H1 (cell line): ENCODE measurements around the gene TTBK2. TPM values are rescaled to one million over a fixed set of nuclear protein-coding genes. Genes with fewer than 3 reads are reported as not detected.

Source experiments
- CTCF ChIA-PET: fragments of 300-600 bp; sonication (Branson Sonifier 250); formaldehyde crosslinking; loops from one replicate; lab custom pipeline; 2021; ENCODE audit not compliant: partially characterized antibody; lab: Charles Lee
- POLR2A ChIA-PET: fragments of 300-600 bp; sonication (Branson Sonifier 250); formaldehyde crosslinking; loops from one replicate; lab custom pipeline; 2021; ENCODE audit warnings: inconsistent platforms; ENCODE audit not compliant: partially characterized antibody; lab: Charles Lee
- DNase-seq, 2 experiments: peaks; one replicate each; pipeline versions ENCODE4 v3.0.0 to v3.0.0-alpha.2; 2010 to 2022; ENCODE audit warnings: low spot score in 2 of 2, low read depth in 1 of 2, mixed read lengths in 1 of 2
- FAIRE-seq: peaks from 2 replicates; lab custom pipeline; 2011; peaks lifted over from hg19 to GRCh38; lab: Jason Lieb, UNC
- H2AFZ ChIP-seq: 2 replicates; pipeline ENCODE4 v1.8.1; 2012; ENCODE audit warnings: low read length, inconsistent platforms
- H2AK5ac ChIP-seq: 2 replicates; pipeline ENCODE4 v1.6.1; 2013; ENCODE audit warnings: low read depth, low read length
- H2BK120ac ChIP-seq: replicated peaks from 2 replicates; pipeline ENCODE3; 2013; ENCODE audit warnings: low read depth, low read length, inconsistent platforms
- H2BK12ac ChIP-seq: 2 replicates; pipeline ENCODE4 v1.6.1; 2013; ENCODE audit warnings: low read depth, low read length
- H2BK15ac ChIP-seq: 2 replicates; pipeline ENCODE4 v1.6.1; 2013; ENCODE audit warnings: low read length
- H2BK20ac ChIP-seq: 2 replicates; pipeline ENCODE4 v1.6.1; 2013; ENCODE audit warnings: low read length
- H2BK5ac ChIP-seq: 2 replicates; pipeline ENCODE4 v1.6.1; 2013; ENCODE audit warnings: low read depth, low read length
- H3K14ac ChIP-seq: 2 replicates; pipeline ENCODE4 v1.6.1; 2013; ENCODE audit warnings: inconsistent platforms; ENCODE audit not compliant: insufficient read length
- H3K18ac ChIP-seq: 2 replicates; pipeline ENCODE4 v1.6.1; 2013; ENCODE audit warnings: low read length; ENCODE audit errors: extremely low read depth
- H3K23ac ChIP-seq: 2 replicates; pipeline ENCODE4 v1.6.1; 2013; ENCODE audit warnings: inconsistent platforms; ENCODE audit not compliant: insufficient read length
- H3K23me2 ChIP-seq: 2 replicates; pipeline ENCODE4 v1.6.1; 2013; ENCODE audit warnings: low read depth, low read length
- H3K27ac ChIP-seq: 2 replicates; pipeline ENCODE4 v1.6.1; 2011; ENCODE audit warnings: low read depth, low read length, inconsistent platforms
- H3K27me3 ChIP-seq, 4 experiments: replicated peaks in 1 of 4; 1 replicate in 1 of 4; 2 replicates in 3 of 4; pipeline versions ENCODE4 v1.6.1 to v1.8.1; 2011 to 2013; ENCODE audit warnings: low read length in 3 of 4, mild to moderate bottlenecking in 3 of 4, inconsistent platforms in 2 of 4, mixed read lengths in 2 of 4, moderate library complexity in 1 of 4; ENCODE audit not compliant: control insufficient read depth in 3 of 4, insufficient read depth in 3 of 4; ENCODE audit errors: extremely low read depth in 1 of 4
- H3K36me3 ChIP-seq, 4 experiments: 2 replicates each; pipeline versions ENCODE4 v1.6.1 to v1.8.1; 2011 to 2013; ENCODE audit warnings: mild to moderate bottlenecking in 4 of 4, low read length in 3 of 4, moderate library complexity in 2 of 4, control low read depth in 1 of 4, inconsistent platforms in 1 of 4; ENCODE audit not compliant: insufficient read depth in 4 of 4, control insufficient read depth in 2 of 4
- H3K4ac ChIP-seq: replicated peaks from 2 replicates; pipeline ENCODE3; 2013; ENCODE audit warnings: low read length, low read depth, mixed read lengths, inconsistent platforms; ENCODE audit not compliant: insufficient read length
- H3K4me1 ChIP-seq, 4 experiments: replicated peaks in 1 of 4; 1 replicate in 1 of 4; 2 replicates in 3 of 4; pipeline versions ENCODE4 v1.6.1 to v1.8.1; 2011 to 2013; ENCODE audit warnings: low read length in 3 of 4, inconsistent platforms in 2 of 4, mixed read lengths in 1 of 4; ENCODE audit not compliant: insufficient read depth in 4 of 4, control insufficient read depth in 3 of 4
- H3K4me2 ChIP-seq, 2 experiments: 2 replicates each; pipeline versions ENCODE4 v1.6.1 to v1.8.1; 2011 to 2013; ENCODE audit warnings: low read depth in 2 of 2, low read length in 2 of 2, control low read depth in 1 of 2, inconsistent platforms in 1 of 2, mild to moderate bottlenecking in 1 of 2; ENCODE audit not compliant: insufficient read depth in 1 of 2
- H3K4me3 ChIP-seq, 4 experiments: fragments of 200-600, 300-600 bp in 1 of 4; sonication (generic), shearing (Covaris generic), sonication (Bioruptor Twin) in 1 of 4; 2 replicates each; pipeline versions ENCODE4 v1.5.1 to v1.8.1; 2011 to 2016; ENCODE audit warnings: low read length in 4 of 4, low read depth in 3 of 4, control low read depth in 2 of 4, inconsistent platforms in 2 of 4, mild to moderate bottlenecking in 2 of 4, mixed read lengths in 1 of 4, moderate library complexity in 1 of 4; ENCODE audit not compliant: insufficient read depth in 2 of 4; ENCODE audit errors: extremely low read depth in 1 of 4
- H3K56ac ChIP-seq: replicated peaks from 2 replicates; pipeline ENCODE3; 2013; ENCODE audit warnings: low read depth, mild to moderate bottlenecking, mixed read lengths, low read length, inconsistent platforms; ENCODE audit not compliant: insufficient read length
- H3K79me1 ChIP-seq: 2 replicates; pipeline ENCODE4 v1.6.1; 2013; ENCODE audit warnings: low read depth, low read length, control low read depth
- H3K79me2 ChIP-seq, 2 experiments: 2 replicates each; pipeline versions ENCODE4 v1.6.1 to v1.8.1; 2012 to 2013; ENCODE audit warnings: low read length in 2 of 2, mild to moderate bottlenecking in 2 of 2, inconsistent platforms in 1 of 2; ENCODE audit not compliant: insufficient read depth in 2 of 2, control insufficient read depth in 1 of 2
- H3K9ac ChIP-seq, 4 experiments: replicated peaks in 1 of 4; 1 replicate in 1 of 4; 2 replicates in 3 of 4; pipeline versions ENCODE4 v1.6.1 to v1.8.1; 2011 to 2013; ENCODE audit warnings: low read depth in 3 of 4, low read length in 3 of 4, control low read depth in 2 of 4, mild to moderate bottlenecking in 2 of 4, moderate library complexity in 2 of 4, inconsistent platforms in 1 of 4; ENCODE audit errors: extremely low read depth in 1 of 4
- H3K9me3 ChIP-seq, 2 experiments: 2 replicates each; pipeline versions ENCODE4 v1.6.1 to v1.8.1; 2012 to 2013; ENCODE audit warnings: mild to moderate bottlenecking in 2 of 2, moderate library complexity in 2 of 2, control low read depth in 1 of 2, inconsistent platforms in 1 of 2, low read depth in 1 of 2, low read length in 1 of 2, mixed read lengths in 1 of 2; ENCODE audit not compliant: insufficient read depth in 2 of 2
- H4K20me1 ChIP-seq, 2 experiments: replicated peaks in 1 of 2; 2 replicates each; pipeline versions ENCODE3 to v1.8.1; 2011 to 2013; ENCODE audit warnings: inconsistent platforms in 2 of 2, low read length in 2 of 2, mild to moderate bottlenecking in 1 of 2; ENCODE audit not compliant: insufficient read depth in 2 of 2, control insufficient read depth in 1 of 2
- H4K5ac ChIP-seq: 2 replicates; pipeline ENCODE4 v1.6.1; 2013; ENCODE audit warnings: low read length, low read depth, mixed read lengths, inconsistent platforms; ENCODE audit not compliant: insufficient read length
- H4K8ac ChIP-seq: 2 replicates; pipeline ENCODE4 v1.8.0; 2013; ENCODE audit warnings: mild to moderate bottlenecking, moderate library complexity, low read length, inconsistent platforms; ENCODE audit not compliant: insufficient read depth; ENCODE audit errors: extremely low read depth
- H4K91ac ChIP-seq: replicated peaks from 2 replicates; pipeline ENCODE3; 2013; ENCODE audit warnings: low read length, mixed read lengths, inconsistent platforms; ENCODE audit not compliant: insufficient read length
- BRCA1 ChIP-seq: IDR thresholded peaks from 2 replicates; pipeline ENCODE4 v1.6.1; 2012; ENCODE audit warnings: low read depth, low read length, improper control_type of control experiment
- CTCF ChIP-seq, 3 experiments: IDR thresholded peaks; 1 replicate in 2 of 3; 2 replicates in 1 of 3; pipeline versions ENCODE4 v1.5.1 to v1.6.1; 2011; ENCODE audit warnings: low read length in 3 of 3, mild to moderate bottlenecking in 3 of 3, inconsistent platforms in 2 of 3, low read depth in 1 of 3, moderate library complexity in 1 of 3; ENCODE audit not compliant: insufficient read depth in 1 of 3; ENCODE audit errors: control extremely low read depth in 1 of 3
- E2F6 ChIP-seq: IDR thresholded peaks from 2 replicates; pipeline ENCODE4 v1.6.1; 2012; ENCODE audit warnings: inconsistent platforms
- HDAC6 ChIP-seq: IDR thresholded peaks from one replicate; pipeline ENCODE4 v1.7.1; 2012; ENCODE audit warnings: low read depth, mild to moderate bottlenecking, inconsistent platforms, low read length, moderate library complexity
- MAFK ChIP-seq: IDR thresholded peaks from 2 replicates; pipeline ENCODE4 v1.6.1; 2012; ENCODE audit warnings: low read depth, mild to moderate bottlenecking, improper control_type of control experiment, low read length
- RAD21 ChIP-seq, 2 experiments: IDR thresholded peaks in 1 of 2; conservative IDR thresholded peaks in 1 of 2; 2 replicates each; pipeline ENCODE4 v1.6.1; 2011; ENCODE audit warnings: low read depth in 2 of 2, low read length in 2 of 2, improper control_type of control experiment in 1 of 2, inconsistent platforms in 1 of 2, mild to moderate bottlenecking in 1 of 2, moderate library complexity in 1 of 2
- SIRT6 ChIP-seq: IDR thresholded peaks from one replicate; pipeline ENCODE4 v1.7.1; 2012; ENCODE audit warnings: low read length, inconsistent platforms
- SP1 ChIP-seq: IDR thresholded peaks from 2 replicates; pipeline ENCODE4 v1.6.1; 2011; ENCODE audit warnings: low read depth, low read length
- SP2 ChIP-seq: IDR thresholded peaks from 2 replicates; pipeline ENCODE4 v1.6.1; 2012; ENCODE audit warnings: mild to moderate bottlenecking, low read length, inconsistent platforms
- YY1 ChIP-seq: IDR thresholded peaks from 2 replicates; pipeline ENCODE4 v1.6.1; 2011; ENCODE audit warnings: low read depth, mild to moderate bottlenecking, low read length
- ZNF274 ChIP-seq: IDR thresholded peaks from 2 replicates; pipeline ENCODE4 v1.7.0; 2012; ENCODE audit warnings: low read length, borderline replicate concordance; ENCODE audit errors: extremely low read depth
- WGBS, 2 experiments: shearing (Covaris generic) in 1 of 2; methylation state at CpG; one replicate each; pipeline versions ENCODE4 v1.1.6 to v1.1.7; 2013 to 2015; ENCODE audit warnings: low lambda C conversion rate in 2 of 2, mixed read lengths in 2 of 2, inconsistent platforms in 1 of 2, low coverage in 1 of 2, missing lambda C conversion rate in 1 of 2; ENCODE audit not compliant: insufficient replicate concordance in 2 of 2, insufficient coverage in 1 of 2, insufficient read length in 1 of 2; ENCODE audit errors: extremely low coverage in 1 of 2, missing lambda C conversion rate in 1 of 2; 5-methylcytosine and 5-hydroxymethylcytosine counted together
- polyA plus RNA-seq, 7 experiments: library from polyadenylated mRNA; depleted of rRNA in 3 of 7; stranded (reverse) in 5 of 7; unstranded in 2 of 7; fragments of >200 nt in 5 of 7; fragments of 200-250 nt in 2 of 7; gene quantifications; 1 replicate in 5 of 7; 2 replicates in 1 of 7; 4 replicates in 1 of 7; pipeline versions ENCODE4 v1.2.1 to v1.2.3, GENCODE V29; 2011 to 2013; ENCODE audit warnings: missing spikeins in 2 of 7, mixed read lengths in 2 of 7
- total RNA-seq: library from RNA; stranded (reverse); fragmentation: NEBNext Ultra II Directional; extraction: Animal tissue kit (Norgen Biotek cat#: 25700); gene quantifications from 2 replicates; pipeline ENCODE4 v1.2.1, GENCODE V29; 2021

TTBK2 gene
- total and polyA plus RNA-seq, 2 of the 8 experiments (the other 6 are each of a cell fraction or from before 2014, with no cell fraction given): 2.7 to 18.2 TPM

- no peak overlapping the region for H3K4me3 ChIP-seq
- H3K9me3 ChIP-seq: no peaks in the 10 kb centered on the region
- no peak overlapping the region for H2BK20ac ChIP-seq
- no peak overlapping the region for H3K14ac ChIP-seq
- no peak overlapping the region for H4K8ac ChIP-seq
- H2BK12ac ChIP-seq: no peak overlapping the region
- H2BK120ac ChIP-seq: no peak overlapping the region
- no peaks in the 10 kb centered on the region for H3K79me2 ChIP-seq
- no peaks in the 10 kb centered on the region for H4K20me1 ChIP-seq
- no peak overlapping the region for H2BK5ac ChIP-seq
- no peaks in the 10 kb centered on the region for H3K27me3 ChIP-seq
- DNase-seq (no peak), FAIRE-seq (no peak)
- H3K27ac ChIP-seq: no peak overlapping the region
- no peak overlapping the region for H3K4ac ChIP-seq
- H2AFZ ChIP-seq: no peak overlapping the region
- H3K23me2 ChIP-seq: 0 out of 2 replicates have a peak, but pooled peaks cover 1% of the 10 kb centered on the region
- CTCF ChIA-PET: interaction anchor here (5.5 kb wide), 1 partner anchor 12 kb away, joined by 31 read pairs; no protein-coding TSS in a partner anchor
- no peak overlapping the region for H4K5ac ChIP-seq
- no peak overlapping the region for H2BK15ac ChIP-seq
- POLR2A ChIA-PET: interaction anchor here (1.3 kb wide), 2 partner anchors 11 to 15 kb away, joined by 4 to 5 read pairs; no protein-coding TSS in a partner anchor
- H3K9ac ChIP-seq: no peak overlapping the region
- H3K36me3 ChIP-seq: peaks cover 0 to 10% (median 2%) of the 10 kb centered on the region in 4 experiments; a peak in 3 of 8 replicates
- 84% methylated on average over 5 of the region's 5 CpGs; no CpG with 5 or more reads in 1 of the 2 experiments for WGBS, 2 experiments
- no peaks in the 10 kb centered on the region for H3K4me1 ChIP-seq
- H3K56ac ChIP-seq: no peak overlapping the region
- no peak overlapping the region for H3K23ac ChIP-seq
- H2AK5ac ChIP-seq: no peak overlapping the region
- H3K79me1 ChIP-seq: no peaks in the 10 kb centered on the region
- no peak for TF ChIP-seq E2F6
- no peak for TF ChIP-seq BRCA1
- TF ChIP-seq HDAC6: no peak
- no peak for TF ChIP-seq SP2
- TF ChIP-seq ZNF274: no peak
- TF ChIP-seq MAFK: no peak
- no peak for TF ChIP-seq RAD21 (IDR thresholded peaks at IDR 0.05 in 1 of 2, conservative IDR thresholded peaks at IDR 0.05 in 1 of 2; ENCODE audit: low read depth in 2 of 2, low read length in 2 of 2)
- TF ChIP-seq SP1: no peak
- TF ChIP-seq CTCF (IDR thresholded peaks at IDR 0.05; ENCODE audit: control extremely low read depth in 1 of 3, insufficient read depth in 1 of 3, low read depth in 1 of 3, low read length in 3 of 3): no peak
- no peak for TF ChIP-seq YY1
- TF ChIP-seq SIRT6: no peak
- H3K18ac ChIP-seq: no peak overlapping the region
- H3K4me2 ChIP-seq: no peak overlapping the region
- no peak overlapping the region for H4K91ac ChIP-seq
Observed at GRCh38 chr15:42716125-42716524, 204.5 kb downstream of the TTBK2 start.
